Measurements from ENCODE around the gene NTRK3. TPM values are rescaled to one million over a fixed set of nuclear protein-coding genes. Genes with fewer than 3 reads are reported as not detected.

Gene NTRK3
- total RNA-seq (2014; rRNA removed) (not detected in 2 replicates), Bru-seq, nascent RNA (percentile 0 among the genes with signal in this experiment), BruChase-seq, experiment 1, labeled RNA remaining after a 6-hour chase (percentile 0 among the genes with signal in this experiment), BruChase-seq, experiment 2, labeled RNA remaining after a 2-hour chase (percentile 0 among the genes with signal in this experiment)
- long read RNA-seq, result 0 reads

DNA sequence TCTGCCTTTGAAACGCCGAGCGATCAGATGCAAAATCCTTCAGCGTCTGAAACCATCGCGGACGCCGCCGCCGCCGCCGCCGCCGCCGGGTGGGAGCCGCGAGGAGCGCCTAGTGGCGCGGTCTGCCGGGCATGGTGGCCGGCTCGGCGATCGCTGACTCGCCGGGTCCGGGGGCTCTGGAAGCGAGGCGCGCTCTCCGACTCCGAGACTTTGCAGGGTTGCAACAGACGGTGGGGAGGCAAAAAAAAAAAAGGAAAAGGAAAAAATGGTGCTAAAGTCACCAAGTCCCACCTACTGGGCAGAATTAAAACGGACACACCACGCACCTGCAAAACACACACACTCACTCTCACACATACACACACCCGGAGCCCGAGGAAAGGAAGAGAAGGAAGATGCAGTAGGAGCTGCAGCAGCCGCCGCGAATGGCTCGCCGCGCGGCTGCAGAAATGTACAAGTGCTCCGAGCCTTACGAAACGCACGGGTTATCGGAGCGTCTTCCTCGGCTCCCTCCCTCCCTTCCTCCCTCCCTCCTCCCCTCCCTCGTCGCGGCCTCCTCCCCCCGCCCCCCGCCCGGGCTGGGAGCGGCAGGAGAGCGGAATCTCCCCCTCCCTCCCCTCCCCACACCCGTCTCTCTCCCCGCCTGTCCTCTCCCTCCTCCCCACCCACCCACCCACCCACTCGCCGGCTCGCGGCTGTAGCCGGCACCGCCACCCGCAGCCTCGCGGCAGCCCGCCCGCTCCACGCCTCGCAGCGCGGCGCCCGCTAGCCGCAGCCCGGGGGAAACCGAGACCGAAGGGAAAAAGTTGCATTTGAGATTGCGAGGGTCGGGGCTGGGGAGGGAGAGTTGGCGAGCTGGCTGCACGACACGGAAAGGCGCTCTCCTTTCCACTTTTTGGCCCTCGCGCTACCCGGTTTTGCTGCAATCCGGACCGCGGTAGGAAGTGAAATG lies at the start of gene NTRK3:
TSS of gene NTRK3 (minus strand) at position 461 of the 952 bp plus-strand sequence. CDS start 586 bp downstream, outside the sequence.
- TF ChIP-seq CTCF (conservative IDR thresholded peaks at IDR 0.05; ENCODE audit: low read depth, low read length) (no peak), EZH2 (IDR thresholded peaks at IDR 0.05; ENCODE audit: low read length, unreplicated experiment) (no peak), EZH2phosphoT487 (IDR thresholded peaks at IDR 0.05; ENCODE audit: borderline replicate concordance, low read length) (no peak)
- DNase-seq, result no peak
- H3K79me2 ChIP-seq (ENCODE audit: low read length), result no peaks in the 10 kb centered on the region
- H3K27me3 ChIP-seq (ENCODE audit: low read length), result peaks cover 44% of the 10 kb centered on the region
- H3K36me3 ChIP-seq (ENCODE audit: low read depth, low read length), result no peaks in the 10 kb centered on the region
- ChIA-PET POLR2A (ENCODE audit: unreplicated experiment) (no interaction called here), CTCF (no interaction called here)
- ATAC-seq, result no peak
- H3K4me2 ChIP-seq (ENCODE audit: low read length), result peak within 1 kb of the TSS; percentile 53; the same call in 1 of the 2 replicates
- intact Hi-C loops (cut with micrococcal nuclease), result no loop called here
- no peak within 1 kb of the TSS for H3K9ac ChIP-seq (ENCODE audit: low read length)
- no peak within 1 kb of the TSS for H2AFZ ChIP-seq (ENCODE audit: low read length)
- H3K9me2 ChIP-seq (replicated peaks; ENCODE audit: low read length), result no peaks in the 10 kb centered on the region
- no peak within 1 kb of the TSS for H3K27ac ChIP-seq (ENCODE audit: low read length)
- H3K4me1 ChIP-seq (ENCODE audit: insufficient read depth, low read length), result no peaks in the 10 kb centered on the region
- no peaks in the 10 kb centered on the region for H4K20me1 ChIP-seq (ENCODE audit: low read length)
- no TSS peak for BruUV-seq (replicated peaks)
- peak within 1 kb of the TSS; percentile 40; the same call in 1 of the 2 replicates for H3K4me3 ChIP-seq (ENCODE audit: low read length)
- H3F3A ChIP-seq (ENCODE audit: low read length, unreplicated experiment), result no peaks in the 10 kb centered on the region
- H3K9me3 ChIP-seq (ENCODE audit: low read length), result no peaks in the 10 kb centered on the region

DNA sequence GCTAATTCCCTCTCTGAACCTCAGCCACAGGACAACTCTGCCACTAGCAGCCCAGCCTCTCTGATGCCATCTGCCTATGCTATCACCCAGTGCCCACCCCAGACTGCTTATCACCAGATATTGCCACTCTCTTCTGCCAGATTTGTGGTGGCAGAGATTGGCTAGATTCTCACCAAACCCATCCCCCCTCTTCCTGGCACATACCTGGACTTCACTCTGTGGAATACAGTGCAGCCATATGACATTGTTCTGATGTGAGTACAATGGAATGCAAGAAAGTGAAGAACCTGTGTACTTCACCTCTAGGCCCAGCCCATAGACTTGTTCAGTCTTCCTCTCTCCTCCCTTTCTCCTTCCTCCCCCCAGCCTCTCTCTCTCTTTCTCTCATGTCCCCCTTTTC lies 46.9 kb upstream of the NTRK3 start:
- POLR2A ChIA-PET (ENCODE audit: unreplicated experiment), result no interaction called here
- CTCF ChIA-PET, result no interaction called here
- intact Hi-C loops (cut with micrococcal nuclease), result no loop called here
- Histone ChIP-seq H4K20me1 (ENCODE audit: low read length) (no peaks in the 10 kb centered on the region), H3K4me1 (ENCODE audit: insufficient read depth, low read length) (no peaks in the 10 kb centered on the region), H2AFZ (ENCODE audit: low read length) (no peak overlapping the region), H3K4me3 (ENCODE audit: low read length) (no peak overlapping the region), H3K9me3 (ENCODE audit: low read length) (no peaks in the 10 kb centered on the region), H3K79me2 (ENCODE audit: low read length) (no peaks in the 10 kb centered on the region), H3K27me3 (ENCODE audit: low read length) (peaks cover 11% of the 10 kb centered on the region; the same call in 1 of the 2 replicates), H3K9me2 (replicated peaks; ENCODE audit: low read length) (no peaks in the 10 kb centered on the region), H3K36me3 (ENCODE audit: low read depth, low read length) (no peaks in the 10 kb centered on the region), H3K9ac (ENCODE audit: low read length) (no peak overlapping the region), H3F3A (ENCODE audit: low read length, unreplicated experiment) (no peaks in the 10 kb centered on the region), H3K4me2 (ENCODE audit: low read length) (no peak overlapping the region), H3K27ac (ENCODE audit: low read length) (no peak overlapping the region)
- no peak for TF ChIP-seq EZH2phosphoT487 (IDR thresholded peaks at IDR 0.05; ENCODE audit: borderline replicate concordance, low read length)
- no peak for TF ChIP-seq EZH2 (IDR thresholded peaks at IDR 0.05; ENCODE audit: low read length, unreplicated experiment)
- TF ChIP-seq CTCF (conservative IDR thresholded peaks at IDR 0.05; ENCODE audit: low read depth, low read length), result no peak
- DNase-seq (peak; percentile 3), ATAC-seq (no peak)
- BruUV-seq (replicated peaks), result no TSS peak

Measured in PC-3 (cell line).